OCI-LY1 (cell line): ENCODE measurements around the gene EPS8L2.

ENCODE experiments used
- CTCF ChIP-seq: fragments of 200-600 bp; sonication (generic), shearing (Covaris generic); IDR thresholded peaks from 2 replicates; pipeline ENCODE4 v1.5.1; 2017; ENCODE audit warnings: mild to moderate bottlenecking, antibody characterized with exemption, low read length, moderate library complexity, mixed read lengths
- EZH2 ChIP-seq: fragments of 200-600 bp; sonication (generic), shearing (Covaris generic); IDR thresholded peaks from 2 replicates; pipeline ENCODE4 v1.8.0; 2017; ENCODE audit warnings: borderline replicate concordance, mixed run types, mild to moderate bottlenecking, antibody characterized with exemption, low read length, moderate library complexity, mixed read lengths

DNA sequence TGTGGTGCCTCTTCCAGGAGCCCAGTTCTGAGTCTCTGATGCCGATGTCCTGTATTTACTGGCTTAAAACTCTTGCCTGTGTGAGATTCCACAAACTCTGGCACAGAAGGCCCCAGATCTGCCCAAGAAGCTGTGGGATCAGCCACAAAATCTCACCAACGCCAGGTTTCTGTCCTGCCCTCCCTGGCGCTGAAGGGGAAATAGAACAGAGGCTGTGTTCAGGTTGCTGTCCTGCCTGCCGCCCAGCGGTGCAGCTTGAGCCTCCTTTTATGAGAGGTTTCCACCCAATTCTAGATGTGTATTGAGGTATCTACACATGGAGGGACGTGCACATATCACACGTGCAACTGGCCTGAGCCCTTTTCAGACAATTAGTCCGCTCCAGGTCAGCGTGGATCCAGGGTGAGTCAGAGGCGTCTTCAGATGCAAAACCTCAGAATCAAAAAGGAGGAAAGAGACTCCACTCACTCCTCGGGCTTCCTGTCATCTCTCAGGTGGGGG, 8.2 kb upstream of the EPS8L2 start:
- TF ChIP-seq CTCF (no peak), EZH2 (no peak)
